Nephron (organoid): ENCODE data around the gene HSPBAP1.

Experiments used
- H3K27ac Mint-ChIP-seq, 3 experiments: 2 replicates each; pipeline ENCODE4 v1.8.0; 2020; ENCODE audit warnings: mixed read lengths in 3 of 3, mild to moderate bottlenecking in 2 of 3, moderate library complexity in 1 of 3
- H3K27me3 Mint-ChIP-seq: 2 replicates; pipeline ENCODE4 v1.8.0; 2021; ENCODE audit warnings: low read depth, mild to moderate bottlenecking, moderate library complexity, mixed read lengths
- H3K36me3 Mint-ChIP-seq: 2 replicates; pipeline ENCODE4 v1.8.0; 2020; ENCODE audit warnings: low read depth, mixed read lengths
- H3K4me1 Mint-ChIP-seq: 2 replicates; pipeline ENCODE4 v1.8.0; 2020; ENCODE audit warnings: mixed read lengths
- H3K4me3 Mint-ChIP-seq, 3 experiments: 2 replicates each; pipeline ENCODE4 v1.8.0; 2020; ENCODE audit warnings: mild to moderate bottlenecking in 3 of 3, mixed read lengths in 3 of 3, moderate library complexity in 2 of 3
- H3K9me3 Mint-ChIP-seq: 2 replicates; pipeline ENCODE4 v1.8.0; 2020; ENCODE audit warnings: mixed read lengths
- CTCF ChIP-seq, 3 experiments: fragments of 200-600 bp; sonication (generic); IDR thresholded peaks; one replicate each; pipeline ENCODE4 v1.5.0; 2021; ENCODE audit warnings: antibody characterized with exemption in 3 of 3; ENCODE audit not compliant: unreplicated experiment in 3 of 3

HSPBAP1 gene

GRCh38 chr3:122697952-122698620 lies 95.5 kb downstream of the HSPBAP1 start:
- Mint-ChIP-seq H3K4me3 (no peak overlapping the region), H3K27ac (no peak overlapping the region), H3K36me3 (peaks cover 4% of the 10 kb centered on the region), H3K9me3 (no peaks in the 10 kb centered on the region), H3K4me1 (peaks cover 19% of the 10 kb centered on the region), H3K27me3 (no peaks in the 10 kb centered on the region)
- no peak for TF ChIP-seq CTCF (IDR thresholded peaks at IDR 0.05; ENCODE audit: unreplicated experiment in 3 of 3)

GRCh38 chr3:122695927-122696561 lies 97.6 kb downstream of the HSPBAP1 start:
- no peak for TF ChIP-seq CTCF (IDR thresholded peaks at IDR 0.05; ENCODE audit: unreplicated experiment in 3 of 3)
- no peak overlapping the region for H3K27ac Mint-ChIP-seq
- peaks cover 17% of the 10 kb centered on the region for H3K4me1 Mint-ChIP-seq
- H3K27me3 Mint-ChIP-seq, result no peaks in the 10 kb centered on the region
- peaks cover 4% of the 10 kb centered on the region for H3K36me3 Mint-ChIP-seq
- no peaks in the 10 kb centered on the region for H3K9me3 Mint-ChIP-seq
- H3K4me3 Mint-ChIP-seq, result no peak overlapping the region

GRCh38 chr3:122694966-122695365 lies 98.7 kb downstream of the HSPBAP1 start:
- H3K27ac Mint-ChIP-seq, result no peak overlapping the region
- peaks cover 4% of the 10 kb centered on the region for H3K36me3 Mint-ChIP-seq
- no peak for TF ChIP-seq CTCF (IDR thresholded peaks at IDR 0.05; ENCODE audit: unreplicated experiment in 3 of 3)
- no peaks in the 10 kb centered on the region for H3K27me3 Mint-ChIP-seq
- no peak overlapping the region for H3K4me3 Mint-ChIP-seq
- no peaks in the 10 kb centered on the region for H3K9me3 Mint-ChIP-seq
- peaks cover 8% of the 10 kb centered on the region for H3K4me1 Mint-ChIP-seq

GRCh38 chr3:122692674-122693073 lies 101.0 kb downstream of the HSPBAP1 start:
- H3K27ac Mint-ChIP-seq, result no peak overlapping the region
- H3K9me3 Mint-ChIP-seq, result no peaks in the 10 kb centered on the region
- H3K4me3 Mint-ChIP-seq, result no peak overlapping the region
- no peak for TF ChIP-seq CTCF (IDR thresholded peaks at IDR 0.05; ENCODE audit: unreplicated experiment in 3 of 3)
- H3K4me1 Mint-ChIP-seq, result no peaks in the 10 kb centered on the region
- no peaks in the 10 kb centered on the region for H3K27me3 Mint-ChIP-seq
- H3K36me3 Mint-ChIP-seq, result no peaks in the 10 kb centered on the region

- Mint-ChIP-seq H3K4me3 (no peak overlapping the region), H3K27ac (peak overlapping the region in 1 of 3 experiments; percentile 7), H3K4me1 (no peaks in the 10 kb centered on the region), H3K27me3 (no peaks in the 10 kb centered on the region), H3K9me3 (no peaks in the 10 kb centered on the region), H3K36me3 (no peaks in the 10 kb centered on the region)
- no peak for TF ChIP-seq CTCF (IDR thresholded peaks at IDR 0.05; ENCODE audit: unreplicated experiment in 3 of 3)
Measured at GRCh38 chr3:122691195-122691594, 102.4 kb downstream of the HSPBAP1 start.

GRCh38 chr3:122690096-122690495 lies 103.5 kb downstream of the HSPBAP1 start:
- no peak for TF ChIP-seq CTCF (IDR thresholded peaks at IDR 0.05; ENCODE audit: unreplicated experiment in 3 of 3)
- H3K27me3 Mint-ChIP-seq, result no peaks in the 10 kb centered on the region
- H3K4me3 Mint-ChIP-seq, result no peak overlapping the region
- H3K27ac Mint-ChIP-seq, result no peak overlapping the region
- no peaks in the 10 kb centered on the region for H3K4me1 Mint-ChIP-seq
- H3K9me3 Mint-ChIP-seq, result no peaks in the 10 kb centered on the region
- peaks cover 3% of the 10 kb centered on the region for H3K36me3 Mint-ChIP-seq
